OCI-LY3 (cell line): Measurements from ENCODE around the gene ZNF180.
A peak's percentile ranks its signal among the peaks of the same experiment; 100 is the strongest.

Experiments used
- H2AFZ ChIP-seq: fragments of 200-600, 300-600 bp; shearing (Covaris generic); 2 replicates; pipeline ENCODE4 v1.6.0; 2014; ENCODE audit warnings: antibody characterized with exemption, low read depth, low read length
- H3K27ac ChIP-seq: fragments of 200-600, 300-600 bp; sonication (generic); 2 replicates; pipeline ENCODE4 v1.5.1; 2014; ENCODE audit warnings: mild to moderate bottlenecking, low read length, moderate library complexity, mixed read lengths
- H3K27me3 ChIP-seq: fragments of 200-600, 300-600 bp; sonication (generic); 2 replicates; pipeline ENCODE4 v1.6.1; 2014; ENCODE audit warnings: low read depth, low read length, mixed read lengths
- H3K36me3 ChIP-seq: fragments of 200-600, 300-600 bp; sonication (generic); replicated peaks from 2 replicates; pipeline ENCODE3; 2014; ENCODE audit warnings: low read depth, low read length, mixed read lengths
- H3K4me1 ChIP-seq: fragments of 300-600, 200-600 bp; sonication (generic); 2 replicates; pipeline ENCODE4 v1.6.1; 2014; ENCODE audit warnings: low read length, mixed read lengths
- H3K4me2 ChIP-seq: fragments of 200-600, 300-600 bp; sonication (generic); 2 replicates; pipeline ENCODE4 v1.6.1; 2014; ENCODE audit warnings: low read length, mixed read lengths
- H3K4me3 ChIP-seq: fragments of 300-600, 200-600 bp; sonication (generic); 2 replicates; pipeline ENCODE4 v1.5.1; 2014; ENCODE audit warnings: antibody characterized with exemption, mild to moderate bottlenecking, low read length, moderate library complexity
- H3K79me2 ChIP-seq: fragments of 300-600, 200-600 bp; shearing (Covaris generic); 2 replicates; pipeline ENCODE4 v1.6.1; 2014; ENCODE audit warnings: mild to moderate bottlenecking, low read length, mixed read lengths
- H3K9ac ChIP-seq: fragments of 300-600, 200-600 bp; shearing (Covaris generic); 2 replicates; pipeline ENCODE4 v1.6.0; 2014; ENCODE audit warnings: mild to moderate bottlenecking, low read length, moderate library complexity
- H3K9me3 ChIP-seq: fragments of 200-600, 300-600 bp; shearing (Covaris generic); 2 replicates; pipeline ENCODE4 v1.6.1; 2014; ENCODE audit warnings: low read length, mixed read lengths; ENCODE audit not compliant: insufficient read depth
- H4K20me1 ChIP-seq: fragments of 200-600, 300-600 bp; sonication (generic); 2 replicates; pipeline ENCODE4 v1.6.1; 2016; ENCODE audit warnings: low read length, mixed read lengths; ENCODE audit not compliant: insufficient read depth
- CTCF ChIP-seq: fragments of 200-600, 300-600 bp; sonication (generic); IDR thresholded peaks from 2 replicates; pipeline ENCODE4 v1.5.1; 2014; ENCODE audit warnings: antibody characterized with exemption, low read length, low read depth
- EZH2phosphoT487 ChIP-seq: fragments of 200-600 bp; shearing (Covaris generic); IDR thresholded peaks from 2 replicates; pipeline ENCODE4 v1.6.1; 2018; ENCODE audit warnings: antibody characterized with exemption, mixed run types, low read depth

The ZNF180 gene

GRCh38 chr19:44499962-44500949, at the start of gene ZNF180:
TSS of gene ZNF180 (minus strand) at chr19:44500522. CDS start at chr19:44497334, 3,188 bp downstream.
- TF ChIP-seq CTCF (peak; percentile 40), EZH2phosphoT487 (no peak)
- Histone ChIP-seq H3K36me3 (peaks cover 46% of the 10 kb centered on the region), H3K79me2 (peaks cover 46% of the 10 kb centered on the region), H3K4me2 (peak within 1 kb of the TSS; percentile 93), H2AFZ (peak within 1 kb of the TSS; percentile 92), H3K27ac (peak within 1 kb of the TSS; percentile 72), H3K27me3 (no peaks in the 10 kb centered on the region), H3K4me1 (peaks cover 17% of the 10 kb centered on the region), H3K9me3 (peaks cover 58% of the 10 kb centered on the region), H3K9ac (peak within 1 kb of the TSS; percentile 89), H3K4me3 (peak within 1 kb of the TSS; percentile 86), H4K20me1 (no peaks in the 10 kb centered on the region)

GRCh38 chr19:44549507-44549906, 49.2 kb upstream of the ZNF180 start:
- H3K4me3 ChIP-seq = no peak overlapping the region
- H3K27me3 ChIP-seq = no peaks in the 10 kb centered on the region
- H4K20me1 ChIP-seq = no peaks in the 10 kb centered on the region
- TF ChIP-seq EZH2phosphoT487 (no peak), CTCF (no peak)
- H3K9ac ChIP-seq = no peak overlapping the region
- H3K79me2 ChIP-seq = no peaks in the 10 kb centered on the region
- H3K4me1 ChIP-seq = no peaks in the 10 kb centered on the region
- H3K36me3 ChIP-seq = no peaks in the 10 kb centered on the region
- H3K9me3 ChIP-seq = no peaks in the 10 kb centered on the region
- no peak overlapping the region for H3K4me2 ChIP-seq
- H2AFZ ChIP-seq = no peak overlapping the region
- no peak overlapping the region for H3K27ac ChIP-seq

GRCh38 chr19:44548736-44549135, 48.4 kb upstream of the ZNF180 start:
- Histone ChIP-seq H3K9ac (no peak overlapping the region), H3K4me2 (no peak overlapping the region), H3K9me3 (no peaks in the 10 kb centered on the region), H3K27me3 (0 out of 2 replicates have a peak, but pooled peaks cover 3% of the 10 kb centered on the region), H3K27ac (no peak overlapping the region), H3K79me2 (no peaks in the 10 kb centered on the region), H3K36me3 (no peaks in the 10 kb centered on the region), H3K4me3 (no peak overlapping the region), H3K4me1 (no peaks in the 10 kb centered on the region), H2AFZ (no peak overlapping the region), H4K20me1 (no peaks in the 10 kb centered on the region)
- TF ChIP-seq CTCF (no peak), EZH2phosphoT487 (no peak)

GRCh38 chr19:44544031-44544430, 43.7 kb upstream of the ZNF180 start:
- no peak overlapping the region for H2AFZ ChIP-seq
- H3K4me2 ChIP-seq = no peak overlapping the region
- H3K27ac ChIP-seq = no peak overlapping the region
- H3K79me2 ChIP-seq = no peaks in the 10 kb centered on the region
- no peak overlapping the region for H3K9ac ChIP-seq
- H3K4me3 ChIP-seq = no peak overlapping the region
- H3K9me3 ChIP-seq = no peaks in the 10 kb centered on the region
- H4K20me1 ChIP-seq = no peaks in the 10 kb centered on the region
- TF ChIP-seq CTCF = no peak
- TF ChIP-seq EZH2phosphoT487 = no peak
- H3K27me3 ChIP-seq = 0 out of 2 replicates have a peak, but pooled peaks cover 5% of the 10 kb centered on the region
- no peaks in the 10 kb centered on the region for H3K4me1 ChIP-seq
- H3K36me3 ChIP-seq = no peaks in the 10 kb centered on the region
